Measurements from ENCODE around the gene CCL24.
"Not testable (repeated sequence)": the region's sequence is repeated elsewhere in the genome, so short reads cannot be mapped to it uniquely, and the experiment has no call there.

The CCL24 gene

DNA sequence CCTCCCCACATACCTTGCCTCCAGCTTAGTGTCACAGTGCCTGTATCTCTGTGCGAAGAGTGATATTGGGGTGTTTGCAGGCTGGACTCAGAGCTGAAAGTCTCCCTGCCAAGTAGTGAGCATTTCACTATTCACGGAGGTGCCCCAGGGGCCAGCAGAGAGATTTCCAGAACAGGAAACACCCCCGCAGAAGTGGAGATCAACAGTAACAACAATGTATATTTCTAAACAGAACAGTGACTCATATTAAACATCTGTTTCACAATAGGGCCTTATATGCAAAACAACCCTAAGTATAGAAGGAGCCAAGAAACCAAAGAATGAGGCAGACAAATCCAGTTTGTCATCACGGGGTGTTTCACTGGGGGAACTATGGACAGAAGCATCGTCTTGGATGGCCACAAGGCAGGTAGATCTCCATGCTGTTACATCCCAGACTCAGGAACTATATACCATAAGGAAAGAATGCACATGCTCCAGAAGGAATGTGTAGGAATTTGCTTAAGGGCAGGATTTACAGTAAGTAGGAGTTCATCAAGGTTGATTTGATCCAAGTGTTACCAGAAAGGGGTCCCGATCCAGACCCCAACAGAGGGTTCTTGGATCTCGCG, 29.3 kb upstream of the CCL24 start:
- Histone ChIP-seq H3K4me3 (ENCODE audit: low read depth, low read length) (no peak overlapping the region), H3K9ac (ENCODE audit: low read depth, low read length) (no peak overlapping the region), H3K36me3 (ENCODE audit: control insufficient read depth, insufficient read depth, low read length) (no peaks in the 10 kb centered on the region), H3K9me3 (ENCODE audit: control insufficient read depth, insufficient read depth, low read length) (no peaks in the 10 kb centered on the region), H3K4me1 (ENCODE audit: control insufficient read depth, insufficient read depth, low read length) (no peaks in the 10 kb centered on the region), H3K27me3 (ENCODE audit: control insufficient read depth, insufficient read depth, low read length) (no peaks in the 10 kb centered on the region)

DNA sequence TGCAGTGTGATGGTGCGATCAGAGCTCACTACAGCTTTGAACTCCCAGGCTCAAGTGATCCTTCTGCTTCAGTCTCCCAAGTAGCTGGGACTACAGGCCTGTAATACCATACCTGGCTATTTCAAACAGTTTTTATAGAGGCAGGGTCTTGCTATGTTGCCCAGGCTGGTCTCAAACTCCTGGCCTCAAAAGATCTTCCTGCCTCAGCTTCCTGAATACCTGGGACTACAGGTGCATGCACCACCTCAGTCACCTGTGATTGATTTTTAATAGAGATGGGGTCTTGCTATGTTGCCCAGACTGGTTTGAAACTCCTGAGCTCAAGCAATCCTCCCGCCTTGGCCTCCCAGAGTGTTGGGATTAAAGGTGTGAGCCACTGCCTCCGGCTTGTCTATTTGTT, 26.4 kb upstream of the CCL24 start:
- Histone ChIP-seq H3K9me3 (ENCODE audit: control insufficient read depth, insufficient read depth, low read length) (no peaks in the 10 kb centered on the region), H3K36me3 (ENCODE audit: control insufficient read depth, insufficient read depth, low read length) (no peaks in the 10 kb centered on the region), H3K4me1 (ENCODE audit: control insufficient read depth, insufficient read depth, low read length) (no peaks in the 10 kb centered on the region), H3K4me3 (ENCODE audit: low read depth, low read length) (no peak overlapping the region), H3K9ac (ENCODE audit: low read depth, low read length) (no peak overlapping the region), H3K27me3 (ENCODE audit: control insufficient read depth, insufficient read depth, low read length) (no peaks in the 10 kb centered on the region)

- H3K27me3 ChIP-seq (ENCODE audit: control insufficient read depth, insufficient read depth, low read length); H3K36me3 ChIP-seq (ENCODE audit: control insufficient read depth, insufficient read depth, low read length); H3K4me1 ChIP-seq (ENCODE audit: control insufficient read depth, insufficient read depth, low read length); H3K9me3 ChIP-seq (ENCODE audit: control insufficient read depth, insufficient read depth, low read length); H3K4me3 ChIP-seq (ENCODE audit: low read depth, low read length); H3K9ac ChIP-seq (ENCODE audit: low read depth, low read length): not testable (repeated sequence)
Observed at GRCh38 chr7:75838281-75838930, 24.8 kb upstream of the CCL24 start.

GRCh38 chr7:75836798-75837197, 23.2 kb upstream of the CCL24 start:
- Histone ChIP-seq H3K36me3 (ENCODE audit: control insufficient read depth, insufficient read depth, low read length) (no peaks in the 10 kb centered on the region), H3K4me3 (ENCODE audit: low read depth, low read length) (no peak overlapping the region), H3K27me3 (ENCODE audit: control insufficient read depth, insufficient read depth, low read length) (no peaks in the 10 kb centered on the region), H3K9me3 (ENCODE audit: control insufficient read depth, insufficient read depth, low read length) (no peaks in the 10 kb centered on the region), H3K9ac (ENCODE audit: low read depth, low read length) (no peak overlapping the region), H3K4me1 (ENCODE audit: control insufficient read depth, insufficient read depth, low read length) (no peaks in the 10 kb centered on the region)

GRCh38 chr7:75835688-75836285, 22.2 kb upstream of the CCL24 start:
- peaks cover 4% of the 10 kb centered on the region for H3K27me3 ChIP-seq (ENCODE audit: control insufficient read depth, insufficient read depth, low read length)
- no peak overlapping the region for H3K4me3 ChIP-seq (ENCODE audit: low read depth, low read length)
- no peaks in the 10 kb centered on the region for H3K9me3 ChIP-seq (ENCODE audit: control insufficient read depth, insufficient read depth, low read length)
- H3K36me3 ChIP-seq (ENCODE audit: control insufficient read depth, insufficient read depth, low read length) = no peaks in the 10 kb centered on the region
- no peaks in the 10 kb centered on the region for H3K4me1 ChIP-seq (ENCODE audit: control insufficient read depth, insufficient read depth, low read length)
- H3K9ac ChIP-seq (ENCODE audit: low read depth, low read length) = no peak overlapping the region

DNA sequence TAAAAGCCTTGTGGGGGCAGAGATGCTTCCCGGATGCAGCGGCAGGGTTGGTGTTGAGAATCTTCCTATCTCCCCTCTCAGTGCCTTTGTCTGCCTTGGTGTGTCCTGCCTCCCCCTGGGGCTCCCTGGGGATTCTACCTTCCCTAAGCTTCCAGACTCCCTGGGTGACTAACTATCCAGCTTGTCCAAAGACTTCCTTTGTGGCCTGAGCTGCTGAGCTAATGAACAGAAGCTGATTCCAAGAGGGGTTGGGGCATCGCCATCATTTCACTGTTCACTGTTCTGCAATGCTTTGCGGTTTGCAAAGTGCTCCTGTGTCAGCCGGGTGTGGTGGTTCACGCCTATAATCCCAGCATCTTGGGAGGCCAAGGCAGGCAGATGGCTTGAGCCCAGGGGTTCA, 20.1 kb upstream of the CCL24 start:
- not testable (repeated sequence) for H3K9me3 ChIP-seq (ENCODE audit: control insufficient read depth, insufficient read depth, low read length); H3K9ac ChIP-seq (ENCODE audit: low read depth, low read length); H3K4me3 ChIP-seq (ENCODE audit: low read depth, low read length); H3K27me3 ChIP-seq (ENCODE audit: control insufficient read depth, insufficient read depth, low read length); H3K36me3 ChIP-seq (ENCODE audit: control insufficient read depth, insufficient read depth, low read length); H3K4me1 ChIP-seq (ENCODE audit: control insufficient read depth, insufficient read depth, low read length)

GRCh38 chr7:75830978-75831377, 17.4 kb upstream of the CCL24 start:
- Histone ChIP-seq H3K27me3 (ENCODE audit: control insufficient read depth, insufficient read depth, low read length) (peaks cover 4% of the 10 kb centered on the region), H3K36me3 (ENCODE audit: control insufficient read depth, insufficient read depth, low read length) (no peaks in the 10 kb centered on the region), H3K9ac (ENCODE audit: low read depth, low read length) (no peak overlapping the region), H3K9me3 (ENCODE audit: control insufficient read depth, insufficient read depth, low read length) (no peaks in the 10 kb centered on the region), H3K4me1 (ENCODE audit: control insufficient read depth, insufficient read depth, low read length) (no peaks in the 10 kb centered on the region), H3K4me3 (ENCODE audit: low read depth, low read length) (no peak overlapping the region)

DNA sequence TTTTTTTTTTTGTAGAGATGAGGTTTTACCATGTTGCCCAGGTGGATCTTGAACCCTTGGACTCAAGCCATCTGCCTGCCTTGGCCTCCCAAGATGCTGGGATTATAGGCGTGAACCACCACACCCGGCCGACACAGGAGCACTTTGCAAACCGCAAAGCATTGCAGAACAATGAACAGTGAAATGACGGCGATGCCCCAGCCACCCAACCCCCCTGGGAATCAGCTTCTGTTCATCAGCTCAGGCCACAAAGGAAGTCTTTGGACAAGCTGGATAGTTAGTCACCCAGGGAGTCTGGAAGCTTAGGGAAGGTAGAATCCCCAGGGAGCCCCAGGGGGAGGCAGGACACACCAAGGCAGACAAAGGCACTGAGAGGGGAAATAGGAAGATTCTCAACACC, 16.1 kb upstream of the CCL24 start:
- not testable (repeated sequence) for H3K4me3 ChIP-seq (ENCODE audit: low read depth, low read length); H3K9ac ChIP-seq (ENCODE audit: low read depth, low read length); H3K27me3 ChIP-seq (ENCODE audit: control insufficient read depth, insufficient read depth, low read length); H3K36me3 ChIP-seq (ENCODE audit: control insufficient read depth, insufficient read depth, low read length); H3K4me1 ChIP-seq (ENCODE audit: control insufficient read depth, insufficient read depth, low read length); H3K9me3 ChIP-seq (ENCODE audit: control insufficient read depth, insufficient read depth, low read length)

- no peak overlapping the region for H3K4me3 ChIP-seq (ENCODE audit: low read depth, low read length)
- no peak overlapping the region for H3K9ac ChIP-seq (ENCODE audit: low read depth, low read length)
- H3K36me3 ChIP-seq (ENCODE audit: control insufficient read depth, insufficient read depth, low read length) = no peaks in the 10 kb centered on the region
- no peaks in the 10 kb centered on the region for H3K4me1 ChIP-seq (ENCODE audit: control insufficient read depth, insufficient read depth, low read length)
- no peaks in the 10 kb centered on the region for H3K9me3 ChIP-seq (ENCODE audit: control insufficient read depth, insufficient read depth, low read length)
- H3K27me3 ChIP-seq (ENCODE audit: control insufficient read depth, insufficient read depth, low read length) = no peaks in the 10 kb centered on the region
Observed at GRCh38 chr7:75823198-75823910, 9.7 kb upstream of the CCL24 start.

- no peaks in the 10 kb centered on the region for H3K36me3 ChIP-seq (ENCODE audit: control insufficient read depth, insufficient read depth, low read length)
- no peak overlapping the region for H3K4me3 ChIP-seq (ENCODE audit: low read depth, low read length)
- H3K27me3 ChIP-seq (ENCODE audit: control insufficient read depth, insufficient read depth, low read length) = no peaks in the 10 kb centered on the region
- no peaks in the 10 kb centered on the region for H3K4me1 ChIP-seq (ENCODE audit: control insufficient read depth, insufficient read depth, low read length)
- no peaks in the 10 kb centered on the region for H3K9me3 ChIP-seq (ENCODE audit: control insufficient read depth, insufficient read depth, low read length)
- H3K9ac ChIP-seq (ENCODE audit: low read depth, low read length) = no peak overlapping the region
Observed at GRCh38 chr7:75820688-75821087, 7.1 kb upstream of the CCL24 start.

- H3K4me3 ChIP-seq (ENCODE audit: low read depth, low read length) = no peak overlapping the region
- H3K9me3 ChIP-seq (ENCODE audit: control insufficient read depth, insufficient read depth, low read length) = no peaks in the 10 kb centered on the region
- H3K36me3 ChIP-seq (ENCODE audit: control insufficient read depth, insufficient read depth, low read length) = no peaks in the 10 kb centered on the region
- H3K9ac ChIP-seq (ENCODE audit: low read depth, low read length) = no peak overlapping the region
- no peaks in the 10 kb centered on the region for H3K4me1 ChIP-seq (ENCODE audit: control insufficient read depth, insufficient read depth, low read length)
- H3K27me3 ChIP-seq (ENCODE audit: control insufficient read depth, insufficient read depth, low read length) = no peaks in the 10 kb centered on the region
Observed at GRCh38 chr7:75819711-75820110, 6.1 kb upstream of the CCL24 start.

GRCh38 chr7:75818472-75818871, 4.9 kb upstream of the CCL24 start:
- no peak overlapping the region for H3K9ac ChIP-seq (ENCODE audit: low read depth, low read length)
- H3K4me1 ChIP-seq (ENCODE audit: control insufficient read depth, insufficient read depth, low read length) = no peaks in the 10 kb centered on the region
- H3K4me3 ChIP-seq (ENCODE audit: low read depth, low read length) = no peak overlapping the region
- no peaks in the 10 kb centered on the region for H3K36me3 ChIP-seq (ENCODE audit: control insufficient read depth, insufficient read depth, low read length)
- H3K9me3 ChIP-seq (ENCODE audit: control insufficient read depth, insufficient read depth, low read length) = no peaks in the 10 kb centered on the region
- H3K27me3 ChIP-seq (ENCODE audit: control insufficient read depth, insufficient read depth, low read length) = no peaks in the 10 kb centered on the region
